ENCODE measurements around the gene SMAGP. TPM values are rescaled to one million over a fixed set of nuclear protein-coding genes. Genes with fewer than 3 reads are reported as not detected.
"Not testable (repeated sequence)": the region's sequence is repeated elsewhere in the genome, so short reads cannot be mapped to it uniquely, and the experiment has no call there.

Gene SMAGP, protein sequence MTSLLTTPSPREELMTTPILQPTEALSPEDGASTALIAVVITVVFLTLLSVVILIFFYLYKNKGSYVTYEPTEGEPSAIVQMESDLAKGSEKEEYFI
- 10 to 100 TPM; 30.0 to 43.5 (median 32.5) TPM for total RNA-seq (2021; fragmentation: NEBNext Ultra II Directional; extraction: Animal tissue kit (Norgen Biotek cat#: 25700))
- long read RNA-seq, transcript SMAGP-203 (4 exons, 2,350 nt): major isoform, 28 of 42 reads
- long read RNA-seq, partial matches to known transcripts: 0 of 42 reads
- long read RNA-seq, other reads (novel, unspliced or antisense): 6 of 42 reads

DNA sequence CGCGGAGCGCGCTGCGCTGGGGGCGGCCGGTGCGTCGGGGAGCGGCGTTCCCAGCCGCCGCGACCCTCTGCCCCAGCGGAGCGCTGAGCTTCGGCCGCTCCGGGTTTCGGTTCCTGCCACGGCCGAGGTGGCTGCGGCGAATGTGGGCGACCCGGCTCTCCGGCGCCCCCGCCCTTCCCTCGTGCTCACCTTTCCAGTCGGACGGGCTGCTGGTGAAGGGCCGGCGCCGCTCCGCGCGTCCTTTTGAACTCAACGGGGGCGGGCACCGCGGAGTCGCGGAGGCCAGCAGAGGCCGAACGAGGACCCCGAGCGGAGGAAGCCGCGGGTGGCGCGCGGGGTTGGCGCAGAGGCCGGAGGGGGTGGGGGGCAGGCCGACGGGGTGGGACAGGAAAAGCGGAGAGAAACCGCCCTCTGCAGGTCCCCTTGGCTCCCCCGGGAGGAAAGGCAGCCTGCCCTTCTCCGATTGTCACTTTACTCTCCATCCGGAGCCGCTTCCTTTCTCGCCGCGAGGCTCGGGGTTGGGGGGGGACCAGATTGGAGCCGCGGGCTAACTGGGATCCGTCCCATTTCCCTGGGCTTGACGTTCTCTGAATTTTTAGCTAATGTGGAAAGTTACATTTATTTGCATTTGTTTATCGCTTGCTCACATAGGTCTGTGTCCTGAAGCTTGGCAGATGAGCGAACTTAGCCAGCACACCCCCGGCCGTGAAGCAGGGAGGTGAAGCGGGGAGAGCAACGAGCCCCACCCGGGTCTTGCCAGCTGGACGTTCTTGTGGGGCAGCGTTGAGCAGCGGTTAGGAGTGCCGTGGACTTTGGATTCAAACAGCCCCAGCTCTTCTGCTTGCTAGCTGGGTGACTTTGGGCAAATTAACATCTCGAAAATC, at the start of gene SMAGP:
Gene SMAGP (minus strand): TSS at position 349 of the 884 bp plus-strand sequence. CDS start 1,137 bp downstream, outside the sequence.
- Mint-ChIP-seq H3K4me3 (peak within 1 kb of the TSS; percentile 97), H3K36me3 (ENCODE audit: low read depth) (peaks cover 10% of the 10 kb centered on the region), H3K4me1 (ENCODE audit: low read depth) (peaks cover 60% of the 10 kb centered on the region), H3K27ac (peak within 1 kb of the TSS; percentile 99), H3K27me3 (ENCODE audit: insufficient read depth) (no peaks in the 10 kb centered on the region; the same call in 1 of the 2 replicates), H3K9me3 (no peaks in the 10 kb centered on the region)
- TF ChIP-seq, protein P1, sequence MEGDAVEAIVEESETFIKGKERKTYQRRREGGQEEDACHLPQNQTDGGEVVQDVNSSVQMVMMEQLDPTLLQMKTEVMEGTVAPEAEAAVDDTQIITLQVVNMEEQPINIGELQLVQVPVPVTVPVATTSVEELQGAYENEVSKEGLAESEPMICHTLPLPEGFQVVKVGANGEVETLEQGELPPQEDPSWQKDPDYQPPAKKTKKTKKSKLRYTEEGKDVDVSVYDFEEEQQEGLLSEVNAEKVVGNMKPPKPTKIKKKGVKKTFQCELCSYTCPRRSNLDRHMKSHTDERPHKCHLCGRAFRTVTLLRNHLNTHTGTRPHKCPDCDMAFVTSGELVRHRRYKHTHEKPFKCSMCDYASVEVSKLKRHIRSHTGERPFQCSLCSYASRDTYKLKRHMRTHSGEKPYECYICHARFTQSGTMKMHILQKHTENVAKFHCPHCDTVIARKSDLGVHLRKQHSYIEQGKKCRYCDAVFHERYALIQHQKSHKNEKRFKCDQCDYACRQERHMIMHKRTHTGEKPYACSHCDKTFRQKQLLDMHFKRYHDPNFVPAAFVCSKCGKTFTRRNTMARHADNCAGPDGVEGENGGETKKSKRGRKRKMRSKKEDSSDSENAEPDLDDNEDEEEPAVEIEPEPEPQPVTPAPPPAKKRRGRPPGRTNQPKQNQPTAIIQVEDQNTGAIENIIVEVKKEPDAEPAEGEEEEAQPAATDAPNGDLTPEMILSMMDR (IDR thresholded peaks at IDR 0.05): peak; percentile 19; the same call in 1 of the 2 replicates
- peak; percentile 22 for DNase-seq

DNA sequence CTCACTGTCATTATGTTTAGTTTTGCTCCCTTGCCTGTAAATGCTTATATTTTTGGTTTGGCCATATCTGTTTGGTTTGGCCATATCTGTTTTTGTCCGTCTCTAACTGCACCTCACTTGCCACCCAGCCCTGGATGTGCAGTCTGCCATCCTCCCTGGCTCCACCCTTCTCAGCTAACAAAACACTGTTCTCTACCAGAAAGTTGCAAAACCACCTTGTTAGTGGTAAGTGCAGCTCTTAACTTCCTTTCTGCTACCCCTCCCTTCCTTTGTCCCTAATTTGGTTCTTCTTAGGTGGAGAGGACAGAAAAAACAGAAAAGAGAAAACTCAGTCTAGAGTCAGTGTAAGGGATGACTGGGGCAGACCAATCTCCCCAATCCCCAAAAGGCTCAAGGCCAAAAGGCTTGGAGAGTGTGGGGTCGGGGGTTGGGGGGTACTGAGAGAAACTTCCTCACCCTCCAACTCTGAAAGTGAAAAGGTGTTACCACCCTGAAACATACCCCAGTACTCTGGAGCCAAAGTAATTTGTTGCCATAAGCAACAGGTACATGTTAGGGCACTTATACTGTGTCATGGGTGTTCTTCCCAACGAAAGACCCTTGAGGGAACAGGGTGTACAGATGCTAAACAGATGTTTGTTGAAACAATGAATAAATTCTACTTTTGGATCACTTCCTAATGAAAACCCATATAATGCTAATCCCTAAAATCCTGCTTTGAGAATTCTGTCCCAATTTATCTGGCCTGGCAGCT, 48.8 kb upstream of the SMAGP start:
- Mint-ChIP-seq H3K9me3 (no peaks in the 10 kb centered on the region), H3K36me3 (ENCODE audit: low read depth) (no peaks in the 10 kb centered on the region), H3K4me1 (ENCODE audit: low read depth) (peaks cover 21% of the 10 kb centered on the region), H3K27ac (no peak overlapping the region), H3K4me3 (no peak overlapping the region), H3K27me3 (ENCODE audit: insufficient read depth) (peaks cover 3% of the 10 kb centered on the region)
- no peak for DNase-seq
- TF ChIP-seq, protein P1 (IDR thresholded peaks at IDR 0.05): no peak

DNA sequence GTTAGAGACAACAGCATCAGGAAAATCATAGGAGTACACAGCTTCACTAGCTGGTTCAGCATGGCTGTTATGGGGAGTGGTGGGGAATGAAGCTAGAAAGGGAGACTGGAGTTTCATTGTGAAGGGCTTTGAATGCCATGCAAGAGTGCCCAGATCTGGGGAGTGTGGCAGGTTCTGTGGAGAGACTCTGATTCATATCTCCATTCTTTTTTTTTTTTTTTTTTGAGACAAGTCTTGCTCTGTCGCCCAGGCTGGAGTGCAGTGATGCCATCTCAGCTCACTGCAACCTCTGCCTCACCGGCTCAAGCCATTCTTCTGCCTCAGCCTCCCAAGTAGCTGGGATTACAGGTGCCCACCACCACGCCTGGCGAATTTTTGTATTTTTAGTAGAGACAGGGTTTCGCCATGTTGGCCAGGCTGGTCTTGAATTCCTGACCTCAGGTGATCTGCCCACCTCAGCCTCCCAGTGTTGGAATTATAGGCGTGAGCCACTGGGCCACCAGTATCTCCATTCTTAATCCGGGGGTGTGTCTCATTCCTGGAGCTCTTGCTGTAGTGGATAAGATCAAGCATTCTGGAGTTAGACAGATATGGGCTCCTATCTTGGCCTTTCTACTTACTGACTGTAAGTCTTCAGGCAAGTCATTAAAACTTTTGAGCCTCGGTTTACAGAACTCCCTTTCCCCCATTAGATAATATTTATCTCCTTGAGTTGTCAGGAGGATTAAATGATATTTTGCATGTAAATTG, 48.0 kb upstream of the SMAGP start:
- H3K4me1 Mint-ChIP-seq (ENCODE audit: low read depth): peaks cover 21% of the 10 kb centered on the region
- H3K4me3 Mint-ChIP-seq; H3K9me3 Mint-ChIP-seq; DNase-seq; H3K36me3 Mint-ChIP-seq (ENCODE audit: low read depth); H3K27me3 Mint-ChIP-seq (ENCODE audit: insufficient read depth); H3K27ac Mint-ChIP-seq: not testable (repeated sequence)

DNA sequence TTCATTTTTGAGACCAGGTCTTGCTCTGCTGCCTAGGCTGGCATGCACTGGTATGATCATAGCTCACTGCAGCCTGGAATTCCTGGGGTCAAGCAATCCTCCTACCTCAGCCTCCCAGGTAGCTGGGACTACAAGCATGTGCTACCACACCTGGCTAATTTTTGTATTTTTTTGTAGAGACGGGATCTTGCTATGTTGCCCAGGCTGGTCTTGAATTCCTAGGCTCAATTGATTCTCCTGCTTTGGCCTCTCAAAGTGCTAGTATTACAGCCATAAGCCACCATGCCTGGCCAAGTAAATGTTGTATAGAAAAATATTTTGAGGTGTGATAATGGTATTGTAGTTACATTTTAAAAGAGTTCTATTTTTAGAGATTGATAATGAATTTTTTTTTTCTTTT, 41.2 kb upstream of the SMAGP start:
- H3K27me3 Mint-ChIP-seq (ENCODE audit: insufficient read depth): no peaks in the 10 kb centered on the region; the same call in none of the 2 replicates
- TF ChIP-seq, protein P1 (IDR thresholded peaks at IDR 0.05): no peak
- peaks cover 20% of the 10 kb centered on the region for H3K4me1 Mint-ChIP-seq (ENCODE audit: low read depth)
- H3K4me3 Mint-ChIP-seq: no peak overlapping the region
- H3K27ac Mint-ChIP-seq: no peak overlapping the region
- no peaks in the 10 kb centered on the region for H3K9me3 Mint-ChIP-seq
- DNase-seq: no peak
- H3K36me3 Mint-ChIP-seq (ENCODE audit: low read depth): no peaks in the 10 kb centered on the region

DNA sequence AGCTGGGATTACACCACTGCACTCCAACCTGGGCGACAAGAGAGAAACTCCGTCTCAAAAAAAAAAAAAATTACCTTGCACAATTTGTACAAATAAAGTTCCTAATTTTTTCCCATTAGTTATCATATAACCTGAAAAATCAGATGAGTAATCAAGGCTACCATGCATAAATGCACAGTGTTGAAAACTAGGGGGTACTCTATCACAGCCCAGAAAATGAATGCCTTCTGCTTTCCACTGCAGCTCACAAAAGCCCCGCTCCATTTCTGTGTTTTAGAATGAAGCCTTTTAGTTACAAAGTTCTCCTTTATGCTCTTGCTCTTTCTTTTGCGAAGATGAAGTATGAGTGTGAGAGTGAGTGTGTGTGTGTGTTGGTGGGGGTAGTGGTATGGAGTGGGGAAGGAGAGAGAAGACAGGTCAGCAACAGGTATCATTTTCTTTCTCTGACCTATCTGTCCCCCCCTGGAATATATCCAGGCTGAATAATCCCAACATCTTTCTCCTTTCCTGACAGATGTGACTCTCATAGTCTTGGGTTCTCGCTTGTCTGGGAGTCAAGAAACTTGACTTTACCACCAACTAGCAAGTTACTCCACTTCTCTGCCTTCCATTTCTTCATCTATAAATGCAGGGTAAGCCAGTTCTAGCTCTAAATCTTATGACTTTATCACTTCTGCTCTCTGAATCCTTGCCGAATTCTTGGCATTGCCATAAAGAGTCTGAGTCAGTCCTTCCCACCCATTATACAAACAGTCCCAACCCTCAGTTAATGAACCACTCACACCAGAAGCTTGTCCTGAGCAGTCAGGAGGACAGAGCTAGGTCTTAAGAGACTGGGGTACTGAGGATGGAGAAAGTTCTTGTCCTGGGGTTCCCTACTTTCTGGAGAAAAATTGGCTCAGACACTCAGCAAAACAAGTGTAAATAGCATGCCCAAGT, 37.7 kb upstream of the SMAGP start:
- TF ChIP-seq, protein P1 (IDR thresholded peaks at IDR 0.05): no peak
- DNase-seq: peak; percentile 85
- peaks cover 6% of the 10 kb centered on the region for H3K27me3 Mint-ChIP-seq (ENCODE audit: insufficient read depth)
- no peaks in the 10 kb centered on the region for H3K36me3 Mint-ChIP-seq (ENCODE audit: low read depth)
- H3K9me3 Mint-ChIP-seq: no peaks in the 10 kb centered on the region
- H3K27ac Mint-ChIP-seq: peak overlapping the region; percentile 63
- peak overlapping the region; percentile 46 for H3K4me3 Mint-ChIP-seq
- peaks cover 20% of the 10 kb centered on the region for H3K4me1 Mint-ChIP-seq (ENCODE audit: low read depth)

Data from HFFc6 (cell line).